DND-41 (cell line): Measurements from ENCODE around the gene FAU.

Experiments
- EZH2 ChIP-seq: IDR thresholded peaks from 3 replicates; pipeline ENCODE4 v1.6.1; 2012; ENCODE audit warnings: borderline replicate concordance, low read depth, mild to moderate bottlenecking, moderate library complexity, low read length, inconsistent platforms; ENCODE audit not compliant: severe bottlenecking
- TF ChIP-seq, protein P1 (sequence below): IDR thresholded peaks from 2 replicates; pipeline ENCODE4 v1.5.1; 2012; ENCODE audit warnings: borderline replicate concordance, low read length, moderate library complexity, mild to moderate bottlenecking; ENCODE audit not compliant: poor library complexity, severe bottlenecking; ENCODE audit errors: extremely low read depth

DNA sequence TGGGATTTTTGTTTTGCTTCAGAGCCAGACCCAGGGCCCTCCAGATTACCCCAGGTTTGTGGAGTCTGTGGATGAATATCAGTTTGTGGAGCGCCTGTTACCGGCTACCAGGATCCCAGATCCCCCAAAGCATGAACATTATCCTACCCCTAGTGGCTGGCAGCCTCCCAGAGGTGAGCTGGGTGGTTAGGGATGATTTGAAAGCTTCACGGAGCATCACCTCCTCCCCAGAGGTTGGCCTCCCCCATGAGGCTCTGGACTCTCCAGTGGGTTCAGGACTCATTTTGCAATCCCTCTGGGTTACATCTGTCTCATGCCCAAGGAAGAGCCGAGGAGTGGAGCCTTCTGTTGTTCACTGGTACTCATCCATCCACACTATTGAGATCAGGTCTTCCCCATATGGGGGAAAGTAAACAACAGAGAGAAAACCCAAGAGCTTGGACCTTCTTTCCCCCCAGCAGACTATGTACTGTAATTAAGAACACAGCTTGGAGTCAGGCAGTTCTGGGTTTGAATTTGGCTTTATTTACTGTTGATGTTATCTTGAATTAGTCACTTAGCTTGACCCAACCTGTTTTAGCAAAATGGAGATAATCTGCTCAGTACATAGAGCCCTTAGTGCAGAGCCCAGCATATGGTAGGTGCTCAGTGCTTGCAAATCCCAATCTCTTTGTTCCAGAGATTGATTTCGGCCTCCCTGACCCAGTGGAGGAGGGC lies 2.7 kb upstream of the FAU start:
- TF ChIP-seq, protein P1, sequence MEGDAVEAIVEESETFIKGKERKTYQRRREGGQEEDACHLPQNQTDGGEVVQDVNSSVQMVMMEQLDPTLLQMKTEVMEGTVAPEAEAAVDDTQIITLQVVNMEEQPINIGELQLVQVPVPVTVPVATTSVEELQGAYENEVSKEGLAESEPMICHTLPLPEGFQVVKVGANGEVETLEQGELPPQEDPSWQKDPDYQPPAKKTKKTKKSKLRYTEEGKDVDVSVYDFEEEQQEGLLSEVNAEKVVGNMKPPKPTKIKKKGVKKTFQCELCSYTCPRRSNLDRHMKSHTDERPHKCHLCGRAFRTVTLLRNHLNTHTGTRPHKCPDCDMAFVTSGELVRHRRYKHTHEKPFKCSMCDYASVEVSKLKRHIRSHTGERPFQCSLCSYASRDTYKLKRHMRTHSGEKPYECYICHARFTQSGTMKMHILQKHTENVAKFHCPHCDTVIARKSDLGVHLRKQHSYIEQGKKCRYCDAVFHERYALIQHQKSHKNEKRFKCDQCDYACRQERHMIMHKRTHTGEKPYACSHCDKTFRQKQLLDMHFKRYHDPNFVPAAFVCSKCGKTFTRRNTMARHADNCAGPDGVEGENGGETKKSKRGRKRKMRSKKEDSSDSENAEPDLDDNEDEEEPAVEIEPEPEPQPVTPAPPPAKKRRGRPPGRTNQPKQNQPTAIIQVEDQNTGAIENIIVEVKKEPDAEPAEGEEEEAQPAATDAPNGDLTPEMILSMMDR = no peak
- no peak for TF ChIP-seq EZH2
